Right lobe of liver (tissue), 6 donors: ENCODE measurements around the gene LLPH. TPM values are rescaled to one million over a fixed set of nuclear protein-coding genes. Genes with fewer than 3 reads are reported as not detected.

Experiments used
- ATAC-seq, 4 donors: fragments of 200-7000 bp; cut with Tn5 transposase; one replicate each; pipeline ENCODE4 v1.9.1; 2020; ENCODE audit warnings: mild to moderate bottlenecking in 4 of 4, moderate library complexity in 4 of 4
- DNase-seq, 3 donors: peaks; one replicate each; pipeline ENCODE4 v3.0.0-alpha.2; 2020
- H3K27ac ChIP-seq, 3 donors: fragments of 200-600 bp; one replicate each; pipeline ENCODE4 v1.8.0; 2022
- H3K27me3 ChIP-seq, 2 donors: fragments of 200-600 bp; one replicate each; pipeline ENCODE4 v1.8.0; 2022
- H3K36me3 ChIP-seq, 4 donors: fragments of 200-600 bp; sonication (generic) in 1 of 4; one replicate each; pipeline versions ENCODE4 v1.5.1 to v1.8.0; 2017 to 2022; ENCODE audit warnings: control low read depth in 1 of 4
- H3K4me1 ChIP-seq, 4 donors: fragments of 200-600 bp; sonication (generic) in 1 of 4; one replicate each; pipeline versions ENCODE4 v1.5.1 to v1.8.0; 2017 to 2022; ENCODE audit warnings: control low read depth in 1 of 4
- H3K4me3 ChIP-seq, 3 donors: fragments of 200-600 bp; one replicate each; pipeline ENCODE4 v1.8.0; 2022
- H3K9me3 ChIP-seq, 4 donors: fragments of 200-600 bp; sonication (generic) in 1 of 4; one replicate each; pipeline versions ENCODE4 v1.5.1 to v1.8.0; 2017 to 2022; ENCODE audit warnings: control low read depth in 1 of 4
- CTCF ChIP-seq, 4 donors: fragments of 200-600 bp in 3 of 4; fragments of 450-650 bp in 1 of 4; IDR thresholded peaks; one replicate each; pipeline versions ENCODE4 v1.5.1 to v1.8.0; 2016 to 2022; ENCODE audit warnings: antibody characterized with exemption in 4 of 4, mild to moderate bottlenecking in 2 of 4
- POLR2A ChIP-seq: fragments of 450-650 bp; IDR thresholded peaks from one replicate; pipeline ENCODE4 v1.6.1; 2017; ENCODE audit warnings: antibody characterized with exemption, mild to moderate bottlenecking
- WGBS: methylation state at CpG from one replicate; pipeline ENCODE4 v1.1.6; 2018; ENCODE audit warnings: low coverage, low lambda C conversion rate; ENCODE audit not compliant: insufficient coverage; ENCODE audit errors: missing lambda C conversion rate; 5-methylcytosine and 5-hydroxymethylcytosine counted together
- intact Hi-C, 2 donors: fragments of 100-400 bp; cut with DNase I; formaldehyde crosslinking; loops; one replicate each; pipeline versions ENCODE4 v1.11.2 to v1.14.1; 2022
- total RNA-seq, 6 experiments: library from RNA; depleted of rRNA in 2 of 6; stranded (reverse); fragments of >200 nt in 2 of 6; fragmentation: NEBNext Ultra II Directional in 3 of 6; extraction: Animal tissue kit (Norgen Biotek cat#: 25700) in 3 of 6; gene quantifications; one replicate each; pipeline versions ENCODE4 v1.1.0 to v1.2.4, GENCODE V29; 2016 to 2023
- donor health status: DM: no; HTN: yes; CAD: no.
- donor health status: DM: no; HTN: no; CAD: no.
- donor health status: DM: no; HTN: no; CAD: no.
- donor health status: DM: no; HTN: yes; CAD: no.
- donor health status: DM: no; HTN: yes; CAD: no.

LLPH gene
- total RNA-seq, 6 experiments from 2014 or later, result 5.2 to 13.0 (median 7.8) TPM

GRCh38 chr12:66144791-66145754 is 14.5 kb upstream of the LLPH start:
- Histone ChIP-seq H3K27me3 (no peaks in the 10 kb centered on the region), H3K4me1 (peaks cover 0 to 10% (median 3%) of the 10 kb centered on the region in 4 donors), H3K4me3 (no peak overlapping the region), H3K36me3 (peaks cover 0 to 5% (median 0%) of the 10 kb centered on the region in 4 donors), H3K27ac (peak overlapping the region; percentile 38 to 66 (median 59)), H3K9me3 (peaks cover 0 to 11% (median 0%) of the 10 kb centered on the region in 4 donors)
- peak; percentile 72 to 86 (median 82) for TF ChIP-seq CTCF (IDR thresholded peaks at IDR 0.05)
- no peak for TF ChIP-seq POLR2A
- intact Hi-C loops, result no loop called here
- peak; percentile 99 to 100 (median 99) for ATAC-seq
- WGBS, result 33% methylated on average over 7 of the region's 7 CpGs
- DNase-seq, result peak in 1 of 3 donors; percentile 72

GRCh38 chr12:66143868-66144267 is 13.3 kb upstream of the LLPH start:
- H3K4me1 ChIP-seq, result peaks cover 0 to 10% (median 3%) of the 10 kb centered on the region in 4 donors
- H3K27ac ChIP-seq, result no peak overlapping the region
- peaks cover 0 to 11% (median 0%) of the 10 kb centered on the region in 4 donors for H3K9me3 ChIP-seq
- H3K4me3 ChIP-seq, result no peak overlapping the region
- 100% methylated on average over 1 of the region's 1 CpG for WGBS
- no peaks in the 10 kb centered on the region for H3K27me3 ChIP-seq
- intact Hi-C loops, result no loop called here
- H3K36me3 ChIP-seq, result peaks cover 0 to 5% (median 0%) of the 10 kb centered on the region in 4 donors
- DNase-seq (no peak), ATAC-seq (no peak)
- no peak for TF ChIP-seq POLR2A
- no peak for TF ChIP-seq CTCF (IDR thresholded peaks at IDR 0.05)

DNA sequence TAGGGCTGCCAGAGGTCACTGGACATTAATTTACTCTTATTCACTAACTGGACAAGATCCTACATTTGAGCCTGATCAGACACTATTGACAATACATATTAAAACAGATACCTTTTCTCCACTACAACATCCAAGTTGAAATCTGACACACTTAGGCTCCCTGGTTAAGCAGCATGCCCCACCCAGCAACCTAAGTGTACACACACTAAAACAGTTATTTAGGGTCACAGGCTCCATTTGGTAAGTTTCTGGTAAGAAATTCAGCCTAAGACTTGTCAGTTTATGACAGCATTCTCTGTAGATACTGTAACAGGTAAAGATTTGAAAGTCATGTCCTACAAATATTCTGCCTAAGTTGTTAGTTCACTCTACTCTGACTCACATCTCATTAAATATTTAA is 12.3 kb upstream of the LLPH start:
- Histone ChIP-seq H3K9me3 (peaks cover 0 to 11% (median 0%) of the 10 kb centered on the region in 4 donors), H3K4me1 (peaks cover 0 to 10% (median 3%) of the 10 kb centered on the region in 4 donors), H3K4me3 (no peak overlapping the region), H3K27ac (no peak overlapping the region), H3K36me3 (peaks cover 0 to 10% (median 4%) of the 10 kb centered on the region in 4 donors), H3K27me3 (no peaks in the 10 kb centered on the region)
- TF ChIP-seq CTCF (IDR thresholded peaks at IDR 0.05) (no peak), POLR2A (no peak)
- intact Hi-C loops, result no loop called here
- ATAC-seq (no peak), DNase-seq (no peak)

DNA sequence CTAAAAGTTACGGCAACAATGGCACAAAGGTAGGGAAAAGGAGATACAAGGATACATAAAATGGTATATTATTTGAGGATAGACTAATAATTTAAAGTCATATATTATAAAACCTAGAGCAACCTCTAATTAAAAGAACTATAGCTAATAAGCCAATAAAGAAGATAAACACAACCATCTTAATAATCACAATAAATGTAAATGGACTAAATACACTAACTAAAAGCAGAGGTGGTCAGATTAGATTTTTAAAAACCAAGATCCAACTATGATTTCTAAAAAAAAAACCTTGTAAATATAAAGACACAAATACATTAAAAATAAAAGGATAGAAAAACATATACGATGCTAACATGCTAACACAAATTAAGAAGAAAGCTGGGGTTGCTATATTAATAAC is 10.7 kb upstream of the LLPH start:
- H3K36me3 ChIP-seq, result peaks cover 0 to 17% (median 9%) of the 10 kb centered on the region in 4 donors
- ATAC-seq (no peak), DNase-seq (no peak)
- H3K4me1 ChIP-seq, result peaks cover 0 to 10% (median 3%) of the 10 kb centered on the region in 4 donors
- TF ChIP-seq CTCF (IDR thresholded peaks at IDR 0.05), result no peak
- no peak for TF ChIP-seq POLR2A
- intact Hi-C loops, result no loop called here
- peaks cover 0 to 11% (median 0%) of the 10 kb centered on the region in 4 donors for H3K9me3 ChIP-seq
- 97% methylated on average over 2 of the region's 2 CpGs for WGBS
- H3K27me3 ChIP-seq, result no peaks in the 10 kb centered on the region
- no peak overlapping the region for H3K4me3 ChIP-seq
- H3K27ac ChIP-seq, result no peak overlapping the region
